Suprapubic skin (tissue), 4 donors: ENCODE results near the gene PPP1R14C. TPM values are rescaled to one million over a fixed set of nuclear protein-coding genes. Genes with fewer than 3 reads are reported as not detected.
A peak's percentile ranks its signal among the peaks of the same experiment; 100 is the strongest.

Experiments used
- DNase-seq, 2 donors: peaks; one replicate each; pipeline ENCODE4 v3.0.0-alpha.2; 2019; ENCODE audit warnings: low spot score in 2 of 2
- H3K27ac ChIP-seq: fragments of 200-600 bp; sonication (generic); one replicate; pipeline ENCODE4 v1.5.1; 2019
- H3K27me3 ChIP-seq: fragments of 200-600 bp; sonication (generic); one replicate; pipeline ENCODE4 v1.5.1; 2019
- H3K36me3 ChIP-seq: fragments of 200-600 bp; sonication (generic); one replicate; pipeline ENCODE4 v1.5.1; 2019
- H3K4me1 ChIP-seq: fragments of 200-600 bp; sonication (generic); one replicate; pipeline ENCODE4 v1.5.1; 2019
- H3K4me3 ChIP-seq: fragments of 200-600 bp; sonication (generic); one replicate; pipeline ENCODE4 v1.5.1; 2019; ENCODE audit warnings: mild to moderate bottlenecking
- H3K9me3 ChIP-seq: fragments of 200-600 bp; sonication (generic); one replicate; pipeline ENCODE4 v1.5.1; 2019
- EP300 ChIP-seq: sonication (generic); formaldehyde crosslinking; IDR thresholded peaks from one replicate; pipeline ENCODE4 v1.6.1; 2017; ENCODE audit warnings: antibody characterized with exemption
- POLR2A ChIP-seq, 2 donors: fragments of 450-650 bp; IDR thresholded peaks; one replicate each; pipeline ENCODE4 v1.6.1; 2017; ENCODE audit warnings: antibody characterized with exemption in 2 of 2, mild to moderate bottlenecking in 2 of 2, moderate library complexity in 2 of 2
- POLR2AphosphoS5 ChIP-seq, 3 donors: sonication (generic); formaldehyde crosslinking; IDR thresholded peaks; one replicate each; pipeline ENCODE4 v1.6.1; 2017; ENCODE audit warnings: antibody characterized with exemption in 3 of 3
- WGBS: methylation state at CpG from one replicate; pipeline ENCODE4 v1.1.5; 2018; 5-methylcytosine and 5-hydroxymethylcytosine counted together
- total RNA-seq, 4 donors: library from RNA; depleted of rRNA; stranded (reverse); fragments of >200 nt; gene quantifications; one replicate each; pipeline ENCODE4 v1.1.0, GENCODE V29; 2016
- TF ChIP-seq, protein P1 (sequence below), 2 donors: fragments of 200-600 bp in 1 of 2; fragments of 450-650 bp in 1 of 2; sonication (generic) in 1 of 2; IDR thresholded peaks; one replicate each; pipeline ENCODE4 v1.5.1; 2016 to 2019; ENCODE audit warnings: antibody characterized with exemption in 2 of 2, mild to moderate bottlenecking in 1 of 2, moderate library complexity in 1 of 2

The PPP1R14C gene
- total RNA-seq, 4 donors from 2014 or later: 44.3 to 104 (median 88.8) TPM

DNA sequence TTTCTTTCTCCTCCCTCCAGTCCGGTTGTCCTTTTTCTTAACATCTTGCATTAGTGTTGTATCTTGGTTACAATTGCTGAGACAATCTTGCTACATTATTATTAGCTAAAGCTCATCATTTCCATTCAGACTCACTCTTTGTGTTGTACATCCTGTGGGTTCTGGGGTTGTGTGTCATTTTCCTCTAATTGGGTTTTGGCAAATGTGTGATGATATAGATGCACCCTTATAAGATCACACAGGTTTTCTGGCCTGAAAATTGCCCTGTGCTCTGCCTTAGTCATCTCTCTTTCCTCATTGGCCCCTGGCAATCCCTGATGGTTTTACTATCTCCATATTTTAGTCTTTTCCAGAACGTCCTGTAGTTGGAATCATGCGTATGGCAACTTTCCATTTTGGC, 60.1 kb downstream of the PPP1R14C start:
- TF ChIP-seq POLR2AphosphoS5 (IDR thresholded peaks at IDR 0.05) (no peak), POLR2A (IDR thresholded peaks at IDR 0.05) (no peak), EP300 (no peak)
- TF ChIP-seq, protein P1, sequence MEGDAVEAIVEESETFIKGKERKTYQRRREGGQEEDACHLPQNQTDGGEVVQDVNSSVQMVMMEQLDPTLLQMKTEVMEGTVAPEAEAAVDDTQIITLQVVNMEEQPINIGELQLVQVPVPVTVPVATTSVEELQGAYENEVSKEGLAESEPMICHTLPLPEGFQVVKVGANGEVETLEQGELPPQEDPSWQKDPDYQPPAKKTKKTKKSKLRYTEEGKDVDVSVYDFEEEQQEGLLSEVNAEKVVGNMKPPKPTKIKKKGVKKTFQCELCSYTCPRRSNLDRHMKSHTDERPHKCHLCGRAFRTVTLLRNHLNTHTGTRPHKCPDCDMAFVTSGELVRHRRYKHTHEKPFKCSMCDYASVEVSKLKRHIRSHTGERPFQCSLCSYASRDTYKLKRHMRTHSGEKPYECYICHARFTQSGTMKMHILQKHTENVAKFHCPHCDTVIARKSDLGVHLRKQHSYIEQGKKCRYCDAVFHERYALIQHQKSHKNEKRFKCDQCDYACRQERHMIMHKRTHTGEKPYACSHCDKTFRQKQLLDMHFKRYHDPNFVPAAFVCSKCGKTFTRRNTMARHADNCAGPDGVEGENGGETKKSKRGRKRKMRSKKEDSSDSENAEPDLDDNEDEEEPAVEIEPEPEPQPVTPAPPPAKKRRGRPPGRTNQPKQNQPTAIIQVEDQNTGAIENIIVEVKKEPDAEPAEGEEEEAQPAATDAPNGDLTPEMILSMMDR (IDR thresholded peaks at IDR 0.05): no peak
- 72% methylated on average over 3 of the region's 3 CpGs for WGBS
- Histone ChIP-seq H3K27me3 (no peaks in the 10 kb centered on the region), H3K27ac (peak overlapping the region; percentile 64), H3K4me1 (peaks cover 31% of the 10 kb centered on the region), H3K9me3 (no peaks in the 10 kb centered on the region), H3K36me3 (no peaks in the 10 kb centered on the region), H3K4me3 (no peak overlapping the region)
- no peak for DNase-seq

DNA sequence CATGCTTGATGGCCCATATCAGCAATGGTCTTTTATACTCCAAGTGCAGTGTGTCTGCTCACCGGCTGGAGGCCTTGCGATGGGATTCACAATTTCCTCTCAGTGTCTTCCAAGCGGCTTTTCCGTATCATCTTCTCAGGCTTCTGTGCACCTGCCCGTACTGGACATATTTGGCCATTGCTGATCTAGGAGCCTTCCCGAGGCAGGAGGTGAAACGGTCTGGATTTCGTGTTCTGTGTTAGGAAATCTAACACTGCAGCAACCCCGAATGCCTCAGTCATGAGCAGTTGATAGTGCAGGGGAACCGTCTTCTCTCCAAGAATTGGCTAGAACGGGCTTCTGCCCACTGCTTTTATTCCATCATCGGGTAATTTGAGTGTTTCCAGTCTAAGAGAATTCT, 60.5 kb downstream of the PPP1R14C start:
- Histone ChIP-seq H3K4me1 (peaks cover 31% of the 10 kb centered on the region), H3K36me3 (no peaks in the 10 kb centered on the region), H3K4me3 (no peak overlapping the region), H3K27me3 (no peaks in the 10 kb centered on the region), H3K9me3 (no peaks in the 10 kb centered on the region), H3K27ac (no peak overlapping the region)
- DNase-seq: no peak
- TF ChIP-seq, protein P1 (IDR thresholded peaks at IDR 0.05): no peak
- TF ChIP-seq POLR2A (IDR thresholded peaks at IDR 0.05) (no peak), POLR2AphosphoS5 (IDR thresholded peaks at IDR 0.05) (no peak), EP300 (no peak)
- 94% methylated on average over 12 of the region's 12 CpGs for WGBS

DNA sequence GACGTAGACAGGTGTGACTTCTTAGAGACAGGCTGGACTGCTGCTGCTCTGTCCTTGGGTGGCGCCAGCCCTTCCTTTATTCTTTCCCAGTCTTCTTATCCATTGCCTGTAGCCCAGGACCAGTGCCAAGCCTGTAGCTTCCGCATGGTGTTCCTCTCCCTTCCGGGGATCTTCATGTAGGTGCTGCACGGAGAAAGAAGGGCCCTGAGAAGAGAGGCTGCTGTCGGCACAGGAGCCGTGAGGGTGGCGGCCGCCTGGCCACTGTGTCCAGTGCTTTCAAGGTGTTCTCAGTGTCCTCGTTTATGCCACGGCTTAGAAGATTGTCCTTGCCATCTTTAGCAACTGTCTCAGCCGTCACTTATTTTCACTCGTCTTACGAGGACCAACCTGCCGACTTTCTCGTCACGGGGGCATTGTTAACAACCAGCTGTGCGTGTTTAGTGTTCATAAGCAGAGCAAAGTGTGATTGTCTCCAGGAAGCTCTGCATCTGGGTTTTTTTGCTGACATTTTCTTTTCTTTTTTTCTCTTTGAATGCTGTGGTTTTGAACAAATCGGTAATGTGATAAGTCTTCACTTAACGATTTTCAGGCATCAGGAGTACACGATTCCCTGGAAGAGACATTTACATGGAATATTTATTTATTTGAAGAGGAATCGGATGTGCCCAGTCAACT, 61.2 kb downstream of the PPP1R14C start:
- Histone ChIP-seq H3K36me3 (no peaks in the 10 kb centered on the region), H3K4me3 (no peak overlapping the region), H3K4me1 (peaks cover 31% of the 10 kb centered on the region), H3K27me3 (no peaks in the 10 kb centered on the region), H3K27ac (no peak overlapping the region), H3K9me3 (no peaks in the 10 kb centered on the region)
- 86% methylated on average over 22 of the region's 22 CpGs for WGBS
- no peak for TF ChIP-seq EP300
- no peak for TF ChIP-seq POLR2AphosphoS5 (IDR thresholded peaks at IDR 0.05)
- no peak for DNase-seq

DNA sequence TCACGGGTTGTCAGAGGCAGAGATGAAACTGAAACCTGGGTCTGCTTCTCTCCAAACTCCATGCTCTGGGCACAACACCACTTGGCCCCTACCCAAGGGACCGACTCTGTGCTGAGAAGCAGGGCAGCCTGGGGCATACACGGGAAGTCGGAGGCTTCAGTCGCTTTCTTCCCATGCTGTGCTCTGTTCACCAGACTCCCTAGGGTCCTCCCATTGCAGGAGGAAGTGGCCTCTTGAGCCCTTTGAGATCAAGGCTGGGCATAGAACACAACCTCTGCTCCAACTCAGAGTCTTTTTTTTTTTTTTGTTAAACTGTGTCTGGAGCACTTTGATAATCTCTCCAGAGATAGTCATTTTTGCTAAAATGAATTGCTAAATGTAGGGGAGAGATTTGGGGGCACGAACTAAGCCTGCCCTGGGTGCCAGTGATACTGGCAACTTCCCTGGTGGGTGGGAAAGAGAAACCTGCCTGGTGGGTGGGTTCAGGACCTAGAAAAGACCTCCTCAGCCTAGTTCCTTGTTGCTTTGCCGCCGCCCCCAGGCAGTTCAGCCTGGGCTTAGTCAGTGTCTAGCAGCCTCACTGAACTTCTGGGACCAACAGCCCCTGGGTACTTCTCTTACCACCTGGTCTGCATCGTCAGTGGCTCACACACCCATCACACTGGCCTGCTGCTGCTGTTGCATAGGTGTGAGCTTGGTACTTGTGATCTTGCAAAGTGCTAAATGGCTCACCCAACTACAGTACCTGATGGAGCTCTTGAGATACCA, 62.0 kb downstream of the PPP1R14C start:
- H3K27ac ChIP-seq: no peak overlapping the region
- 67% methylated on average over 9 of the region's 9 CpGs for whole genome bisulfite sequencing
- H3K9me3 ChIP-seq: no peaks in the 10 kb centered on the region
- no peak for DNase-seq
- peaks cover 28% of the 10 kb centered on the region for H3K4me1 ChIP-seq
- no peaks in the 10 kb centered on the region for H3K27me3 ChIP-seq
- TF ChIP-seq, protein P1 (IDR thresholded peaks at IDR 0.05): no peak
- no peak for TF ChIP-seq EP300
- TF ChIP-seq POLR2AphosphoS5 (IDR thresholded peaks at IDR 0.05): no peak
- TF ChIP-seq POLR2A (IDR thresholded peaks at IDR 0.05): no peak
- H3K36me3 ChIP-seq: no peaks in the 10 kb centered on the region
- no peak overlapping the region for H3K4me3 ChIP-seq

DNA sequence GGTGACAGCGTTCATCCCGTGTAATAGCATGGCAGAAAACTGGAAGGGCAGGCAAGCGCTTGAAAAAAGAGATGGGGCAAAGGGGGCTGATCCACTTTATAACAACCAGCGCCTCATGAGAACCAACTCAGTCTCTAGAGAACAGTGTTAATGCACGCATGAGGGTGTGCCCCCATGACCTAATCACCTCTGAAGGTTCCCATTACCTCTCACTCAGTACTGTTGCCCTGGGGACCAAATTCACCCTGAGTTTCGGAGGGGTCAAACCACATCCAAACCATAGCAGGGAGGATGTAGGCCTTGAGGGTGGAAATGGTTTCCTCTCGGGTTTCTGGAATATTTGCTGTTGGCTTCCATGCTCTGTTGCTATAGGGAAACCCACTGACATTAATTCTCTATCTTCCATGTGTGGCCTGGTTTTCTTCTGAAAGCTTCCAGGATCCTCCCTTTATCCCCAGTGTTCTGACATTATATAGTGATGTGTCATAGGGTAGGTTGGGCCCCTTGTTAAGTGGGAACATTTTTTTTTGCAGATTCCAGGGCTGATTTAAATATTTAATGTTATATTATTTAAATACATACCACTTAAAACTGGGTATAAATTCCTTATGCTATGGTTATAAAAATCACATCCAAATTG, 65.2 kb downstream of the PPP1R14C start:
- no peak overlapping the region for H3K27ac ChIP-seq
- H3K27me3 ChIP-seq: no peaks in the 10 kb centered on the region
- peaks cover 16% of the 10 kb centered on the region for H3K4me1 ChIP-seq
- TF ChIP-seq, protein P1 (IDR thresholded peaks at IDR 0.05): no peak
- TF ChIP-seq EP300 (no peak), POLR2AphosphoS5 (IDR thresholded peaks at IDR 0.05) (no peak), POLR2A (IDR thresholded peaks at IDR 0.05) (no peak)
- no peak overlapping the region for H3K4me3 ChIP-seq
- DNase-seq: no peak
- no peaks in the 10 kb centered on the region for H3K9me3 ChIP-seq
- H3K36me3 ChIP-seq: no peaks in the 10 kb centered on the region
- WGBS: 80% methylated on average over 7 of the region's 7 CpGs
